ENCODE measurements around the gene RPP38. TPM values are rescaled to one million over a fixed set of nuclear protein-coding genes. Genes with fewer than 3 reads are reported as not detected.

Gene RPP38
- total and polyA plus RNA-seq, 2 of the 4 experiments (the other 2 are of a cell fraction): 12.4 to 19.0 TPM

DNA sequence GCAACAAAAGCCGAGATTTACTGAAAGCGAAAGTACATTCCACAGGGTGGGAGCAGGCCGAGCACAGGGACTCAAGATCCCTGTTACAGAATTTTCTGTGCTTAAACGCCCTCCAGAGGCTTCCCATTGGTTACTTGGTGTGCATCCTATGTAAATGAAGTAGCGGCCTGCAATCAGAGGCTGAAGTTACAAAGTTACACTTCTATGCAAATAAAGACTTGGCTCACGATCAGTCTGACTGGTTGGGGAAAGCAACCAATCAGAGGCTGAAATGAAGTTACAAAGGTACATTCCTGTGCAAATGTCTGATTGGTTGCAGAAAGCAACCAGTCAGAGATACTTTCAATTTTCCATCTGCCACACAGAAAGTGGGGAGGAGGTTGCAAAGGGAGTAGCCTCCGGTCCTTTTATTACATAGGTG, 12.6 kb upstream of the RPP38 start:
- TF ChIP-seq RFX5 (IDR thresholded peaks at IDR 0.05; ENCODE audit: low read depth, low read length) (no peak), MXI1 (IDR thresholded peaks at IDR 0.05; ENCODE audit: borderline replicate concordance, low read depth, low read length) (no peak), MAZ (IDR thresholded peaks at IDR 0.05; ENCODE audit: borderline replicate concordance, low read depth, low read length) (peak; percentile 91)
- TF ChIP-seq, protein P1, sequence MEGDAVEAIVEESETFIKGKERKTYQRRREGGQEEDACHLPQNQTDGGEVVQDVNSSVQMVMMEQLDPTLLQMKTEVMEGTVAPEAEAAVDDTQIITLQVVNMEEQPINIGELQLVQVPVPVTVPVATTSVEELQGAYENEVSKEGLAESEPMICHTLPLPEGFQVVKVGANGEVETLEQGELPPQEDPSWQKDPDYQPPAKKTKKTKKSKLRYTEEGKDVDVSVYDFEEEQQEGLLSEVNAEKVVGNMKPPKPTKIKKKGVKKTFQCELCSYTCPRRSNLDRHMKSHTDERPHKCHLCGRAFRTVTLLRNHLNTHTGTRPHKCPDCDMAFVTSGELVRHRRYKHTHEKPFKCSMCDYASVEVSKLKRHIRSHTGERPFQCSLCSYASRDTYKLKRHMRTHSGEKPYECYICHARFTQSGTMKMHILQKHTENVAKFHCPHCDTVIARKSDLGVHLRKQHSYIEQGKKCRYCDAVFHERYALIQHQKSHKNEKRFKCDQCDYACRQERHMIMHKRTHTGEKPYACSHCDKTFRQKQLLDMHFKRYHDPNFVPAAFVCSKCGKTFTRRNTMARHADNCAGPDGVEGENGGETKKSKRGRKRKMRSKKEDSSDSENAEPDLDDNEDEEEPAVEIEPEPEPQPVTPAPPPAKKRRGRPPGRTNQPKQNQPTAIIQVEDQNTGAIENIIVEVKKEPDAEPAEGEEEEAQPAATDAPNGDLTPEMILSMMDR (conservative IDR thresholded peaks at IDR 0.05; ENCODE audit: low read depth, low read length): no peak
- Histone ChIP-seq H2BK15ac (ENCODE audit: low read depth, low read length) (no peak overlapping the region), H2AFZ (replicated peaks; ENCODE audit: low read length, poor library complexity) (peak overlapping the region; percentile 85), H4K5ac (ENCODE audit: low read depth, low read length) (peak overlapping the region; percentile 22), H2BK120ac (ENCODE audit: low read depth, low read length) (no peak overlapping the region), H3K36me3 (ENCODE audit: control insufficient read depth, insufficient read depth, low read length) (no peaks in the 10 kb centered on the region), H3K9ac (ENCODE audit: low read depth, low read length) (0 out of 2 replicates have a peak overlapping the region, but pooled peaks have one; percentile 53), H3K18ac (ENCODE audit: low read depth, low read length) (no peak overlapping the region), H3K4ac (ENCODE audit: low read depth, low read length) (peak overlapping the region; percentile 66; the same call in 1 of the 2 replicates), H3K23ac (ENCODE audit: low read depth, low read length) (0 out of 2 replicates have a peak overlapping the region, but pooled peaks have one; percentile 18), H3K14ac (replicated peaks; ENCODE audit: low read depth, low read length) (peak overlapping the region; percentile 40; the same call in 1 of the 2 replicates), H4K20me1 (ENCODE audit: insufficient read depth, low read length) (no peaks in the 10 kb centered on the region), H3K79me1 (ENCODE audit: low read depth in 1 of 2, low read length in 2 of 2) (no peaks in the 10 kb centered on the region), H3K27me3 (ENCODE audit: control insufficient read depth, insufficient read depth, low read length) (no peaks in the 10 kb centered on the region), H4K8ac (ENCODE audit: low read depth in 2 of 2, low read length in 2 of 2) (peak overlapping the region; percentile 41 to 73; a peak in 3 of 4 replicates), H2BK20ac (ENCODE audit: low read depth, low read length) (no peak overlapping the region), H4K91ac (ENCODE audit: insufficient read depth, low read depth, low read length) (0 out of 2 replicates have a peak overlapping the region, but pooled peaks have one; percentile 31), H2AK9ac (replicated peaks; ENCODE audit: low read depth, low read length, poor library complexity) (no peak overlapping the region), H2AK5ac (ENCODE audit: low read depth, low read length) (no peak overlapping the region), H3K27ac (ENCODE audit: insufficient read depth, low read length) (peak overlapping the region; percentile 1; the same call in 1 of the 2 replicates), H3K4me1 (ENCODE audit: control insufficient read depth, insufficient read depth, low read length) (peaks cover 5% of the 10 kb centered on the region; the same call in 1 of the 2 replicates), H3K9me1 (ENCODE audit: insufficient read depth, low read length) (0 out of 2 replicates have a peak, but pooled peaks cover 2% of the 10 kb centered on the region), H3K56ac (ENCODE audit: extremely low read depth, insufficient read depth, low read length) (no peak overlapping the region), H3K4me2 (ENCODE audit: low read depth, low read length) (peak overlapping the region; percentile 45), H2BK5ac (ENCODE audit: low read depth, low read length, poor library complexity, severe bottlenecking) (no peak overlapping the region), H3K4me3 (ENCODE audit: insufficient read depth, low read depth, low read length) (peak overlapping the region; percentile 35), H3K9me3 (ENCODE audit: control insufficient read depth, insufficient read depth, low read length) (no peaks in the 10 kb centered on the region)
- no TSS peak for BruUV-seq (replicated peaks)
- DNase-seq (peak; percentile 92), ATAC-seq (ENCODE audit: low read depth) (peak; percentile 86)
- POLR2A ChIA-PET (ENCODE audit: unreplicated experiment): no interaction called here
- dilution Hi-C loops (cut with HindIII; ENCODE audit: low sequenced_read_pairs, unreplicated experiment) (no loop called here), intact Hi-C loops (cut with micrococcal nuclease) (no loop called here), in situ Hi-C loops (cut with MboI; ENCODE audit: low sequenced_read_pairs) (loop anchor here (25.0 kb wide), 1 partner anchor 572 kb away; no protein-coding TSS in a partner anchor)
- 55% methylated on average over 2 of the region's 7 CpGs; no CpG with 5 or more reads in 1 of the 2 experiments for WGBS, 2 experiments (ENCODE audit: extremely low coverage in 2 of 2, insufficient read length in 1 of 2)
- CTCF ChIA-PET: no interaction called here
